Measurements from ENCODE around the gene UBA1. TPM values are rescaled to one million over a fixed set of nuclear protein-coding genes. Genes with fewer than 3 reads are reported as not detected.
A peak's percentile ranks its signal among the peaks of the same experiment; 100 is the strongest.

UBA1 gene
- total and polyA plus RNA-seq, 2 donors (not counting 3 experiments of a cell fraction or from before 2014, with no cell fraction given) = 237 to 297 TPM

GRCh38 chrX:47214435-47215077 is 20.9 kb downstream of the UBA1 start:
- H3K36me3 ChIP-seq (ENCODE audit: control insufficient read depth in 2 of 2, extremely low read depth in 1 of 2, insufficient read depth in 2 of 2, low read length in 2 of 2) = peaks cover 13 to 48% of the 10 kb centered on the region in 2 experiments
- FAIRE-seq (no peak), DNase-seq (ENCODE audit: low read depth, low spot score) (no peak)
- no peaks in the 10 kb centered on the region for H3K27me3 ChIP-seq (ENCODE audit: control insufficient read depth in 2 of 2, insufficient read depth in 2 of 2, low read length in 2 of 2)
- H3K9ac ChIP-seq (replicated peaks; ENCODE audit: extremely low read depth, insufficient read depth, low read length) = no peak overlapping the region
- H3K4me1 ChIP-seq (ENCODE audit: control insufficient read depth, extremely low read depth, insufficient read depth, low read length) = peaks cover 13% of the 10 kb centered on the region
- no peak overlapping the region for H3K4me3 ChIP-seq (replicated peaks in 1 of 3; ENCODE audit: insufficient read depth in 1 of 3, low read depth in 1 of 3, low read length in 3 of 3)
- TSS peak; percentile 80 for BruUV-seq (replicated peaks)
- no peak for TF ChIP-seq JUN (IDR thresholded peaks at IDR 0.05; ENCODE audit: borderline replicate concordance, insufficient read depth, insufficient read length, low read depth)
- no peak for TF ChIP-seq EZH2 (IDR thresholded peaks at IDR 0.05; ENCODE audit: borderline replicate concordance, low read depth, low read length, severe bottlenecking)
- TF ChIP-seq FOS (IDR thresholded peaks at IDR 0.05; ENCODE audit: borderline replicate concordance, insufficient read depth, low read length) = no peak
- TF ChIP-seq MYC (IDR thresholded peaks at IDR 0.05; ENCODE audit: low read depth, low read length) = no peak
- no peak for TF ChIP-seq CTCF (IDR thresholded peaks at IDR 0.05; ENCODE audit: extremely low read depth in 1 of 2, insufficient read depth in 1 of 2, low read depth in 1 of 2, low read length in 2 of 2)
- TF ChIP-seq GATA2 (IDR thresholded peaks at IDR 0.05; ENCODE audit: insufficient read depth, insufficient read length, low read depth, low read length) = no peak
- POLR2A ChIA-PET = no interaction called here
- H3K27ac ChIP-seq (ENCODE audit: insufficient read depth, low read depth, low read length) = no peak overlapping the region
- H3K79me2 ChIP-seq (ENCODE audit: control insufficient read depth, insufficient read depth, low read length) = peaks cover 10% of the 10 kb centered on the region
- CTCF ChIA-PET = no interaction called here
- no peak overlapping the region for H3K4me2 ChIP-seq (ENCODE audit: insufficient read depth, low read length)
- no peaks in the 10 kb centered on the region for H3K9me3 ChIP-seq (replicated peaks; ENCODE audit: control insufficient read depth, insufficient read depth, low read length)
- H2AFZ ChIP-seq (ENCODE audit: low read depth, low read length) = no peak overlapping the region
- intact Hi-C loops (cut with micrococcal nuclease) = loop anchor here (5.0 kb wide), 3 partner anchors 148 to 308 kb away; partner anchors contain the start of gene ZNF41
- H3K9me1 ChIP-seq (replicated peaks; ENCODE audit: control insufficient read depth, extremely low read depth, insufficient read depth, low read length) = no peaks in the 10 kb centered on the region
- no peaks in the 10 kb centered on the region for H4K20me1 ChIP-seq (replicated peaks; ENCODE audit: control insufficient read depth, extremely low read depth, insufficient read depth, low read length)
- dilution Hi-C loops (cut with MboI; ENCODE audit: extremely low pct_ligation_motif_present, low sequenced_read_pairs) = no loop called here

All from endothelial cell of umbilical vein (primary cell).